GM18858 (cell line): ENCODE data around the gene RNF4.
"Not testable (repeated sequence)": the region's sequence is repeated elsewhere in the genome, so short reads cannot be mapped to it uniquely, and the experiment has no call there.

Source experiments
- ATAC-seq: cut with Tn5 transposase; IDR thresholded peaks from one replicate; pipeline ENCODE4 v1.9.1; 2021; ENCODE audit not compliant: unreplicated experiment

RNF4 gene, protein sequence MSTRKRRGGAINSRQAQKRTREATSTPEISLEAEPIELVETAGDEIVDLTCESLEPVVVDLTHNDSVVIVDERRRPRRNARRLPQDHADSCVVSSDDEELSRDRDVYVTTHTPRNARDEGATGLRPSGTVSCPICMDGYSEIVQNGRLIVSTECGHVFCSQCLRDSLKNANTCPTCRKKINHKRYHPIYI

DNA sequence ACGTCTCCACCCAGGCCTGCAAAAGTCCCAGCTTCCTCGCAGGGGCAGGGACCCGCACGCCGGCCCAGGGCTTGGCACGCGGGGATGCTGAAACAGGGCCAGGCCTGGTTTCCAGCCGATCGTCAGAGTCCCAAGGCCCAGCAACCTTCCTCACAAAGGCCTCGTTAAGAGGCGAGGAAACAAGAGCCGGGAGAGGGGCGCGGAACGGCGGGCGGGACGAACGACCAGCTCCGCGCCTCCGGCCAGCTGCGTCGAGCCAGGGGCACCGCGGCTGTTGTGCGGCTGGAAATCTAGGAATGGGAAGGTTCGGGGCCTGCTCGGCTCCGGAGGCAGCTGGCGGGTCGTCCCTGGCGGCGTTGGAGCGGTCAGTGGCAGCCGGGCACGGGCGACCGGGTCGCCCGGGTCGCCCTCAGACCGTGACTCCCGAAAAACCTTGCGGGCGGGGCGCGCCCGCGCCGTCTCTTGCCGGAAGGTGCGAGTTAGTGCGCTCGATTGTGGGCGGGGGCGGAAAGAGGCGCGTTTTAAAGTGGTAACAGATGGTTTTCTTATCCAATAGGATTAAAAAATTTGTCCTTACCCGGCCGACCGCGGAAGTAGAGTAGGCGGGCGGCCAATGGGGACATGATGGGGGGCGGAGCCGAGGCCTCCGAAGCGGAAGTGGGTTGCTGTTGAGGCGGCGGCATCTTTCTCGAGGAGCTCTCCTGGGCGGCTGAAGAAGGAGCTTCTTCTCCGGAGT lies at the start of gene RNF4:
Gene RNF4 (plus strand): TSS at position 651 of the 736 bp plus-strand sequence. CDS start 21,388 bp downstream, outside the sequence.
- peak; percentile 59 for ATAC-seq

DNA sequence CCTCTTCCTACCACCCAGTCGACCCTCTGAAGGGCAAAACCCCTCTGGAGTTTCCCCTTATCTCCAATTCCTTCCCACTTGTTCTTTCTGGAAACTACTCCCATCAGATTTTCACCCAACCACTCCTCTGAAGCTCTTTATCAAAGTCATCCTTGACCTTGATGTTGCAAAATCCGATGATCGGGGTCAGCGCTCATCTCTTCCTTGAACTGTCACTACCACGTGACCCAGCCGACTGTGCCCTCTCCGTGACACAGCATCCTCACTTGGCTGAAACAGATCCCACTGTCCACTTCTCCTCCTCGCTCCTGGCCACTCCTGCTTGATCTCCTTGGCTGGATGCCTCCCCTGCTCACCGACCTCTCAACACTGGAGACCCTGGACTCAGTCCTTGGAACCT lies 49.1 kb upstream of the RNF4 start:
- no peak for ATAC-seq

- no peak for ATAC-seq
Observed at GRCh38 chr4:2421928-2422327, 47.0 kb upstream of the RNF4 start.

DNA sequence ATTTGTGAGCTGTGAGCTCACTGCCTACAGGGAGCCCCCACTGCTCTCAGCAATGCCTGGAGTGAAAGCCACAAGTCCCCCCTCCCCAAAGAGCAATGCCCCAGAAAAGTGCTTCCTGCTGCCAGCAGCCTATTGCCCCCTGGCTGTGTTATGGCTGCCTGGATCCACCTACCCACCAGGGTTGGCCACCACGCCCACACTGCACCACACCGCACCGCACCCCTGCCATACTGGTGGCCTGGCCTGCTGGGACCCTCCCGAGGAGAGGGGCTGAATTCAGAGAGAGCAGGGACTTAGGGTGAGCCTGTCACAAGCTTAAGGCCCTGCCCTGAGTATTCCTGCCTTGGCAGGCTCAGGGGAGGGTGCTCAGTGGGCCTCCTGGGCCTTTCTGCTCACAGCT lies 45.8 kb upstream of the RNF4 start:
- ATAC-seq: no peak

- ATAC-seq: no peak
Observed at GRCh38 chr4:2423695-2424094, 45.2 kb upstream of the RNF4 start.

- ATAC-seq: no peak
Observed at GRCh38 chr4:2424581-2424980, 44.3 kb upstream of the RNF4 start.

DNA sequence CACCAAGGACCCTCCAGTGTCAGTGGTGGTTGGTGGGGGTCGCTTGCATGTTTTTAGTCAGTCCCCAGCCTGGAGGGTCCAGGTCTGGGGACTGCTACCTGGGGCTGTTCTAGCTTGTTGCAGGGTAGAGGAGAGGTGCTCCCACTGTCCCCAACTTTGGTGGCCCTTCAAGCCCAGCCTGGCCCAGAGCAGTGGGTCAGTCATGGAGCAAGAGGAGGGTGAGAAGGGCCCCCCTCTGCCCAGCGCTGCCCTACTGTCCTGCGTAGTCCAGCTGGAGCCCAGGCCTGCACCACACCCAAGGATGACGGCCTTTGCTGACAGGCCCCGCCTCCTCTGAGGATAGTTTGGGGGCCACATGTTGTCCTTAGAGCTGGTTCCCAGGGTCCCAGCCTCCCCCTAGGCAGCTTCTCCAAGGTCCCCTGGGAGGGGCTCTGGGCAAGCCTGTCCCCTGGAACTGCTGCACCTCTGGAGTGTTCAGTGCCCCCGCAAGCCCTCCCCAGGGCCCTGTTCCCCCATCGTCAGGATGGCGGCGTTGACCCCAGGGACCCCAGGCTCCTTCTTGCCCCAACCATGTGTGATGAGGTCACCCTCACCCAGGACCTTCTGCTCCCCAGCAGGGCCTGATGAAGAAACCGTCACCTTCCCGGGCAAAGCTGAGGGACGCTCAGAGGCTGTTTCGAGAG lies 43.4 kb upstream of the RNF4 start:
- ATAC-seq: no peak

DNA sequence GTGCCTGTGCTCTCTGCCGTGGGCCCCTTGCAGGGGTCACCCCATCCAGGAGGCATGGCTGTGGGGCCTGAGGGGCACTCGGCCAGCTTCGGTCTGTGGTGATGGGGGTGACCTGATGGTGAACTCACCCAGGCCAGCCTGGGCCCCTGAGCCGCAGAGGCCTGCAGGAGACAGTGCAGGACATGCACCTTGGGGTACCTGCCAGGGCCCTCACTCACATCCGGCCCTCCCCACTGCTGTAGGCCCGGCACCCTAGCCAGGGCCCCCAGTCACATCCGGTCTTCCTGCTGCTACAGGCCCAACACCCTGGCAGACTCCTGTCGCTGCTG lies 42.9 kb upstream of the RNF4 start:
- no peak for ATAC-seq

DNA sequence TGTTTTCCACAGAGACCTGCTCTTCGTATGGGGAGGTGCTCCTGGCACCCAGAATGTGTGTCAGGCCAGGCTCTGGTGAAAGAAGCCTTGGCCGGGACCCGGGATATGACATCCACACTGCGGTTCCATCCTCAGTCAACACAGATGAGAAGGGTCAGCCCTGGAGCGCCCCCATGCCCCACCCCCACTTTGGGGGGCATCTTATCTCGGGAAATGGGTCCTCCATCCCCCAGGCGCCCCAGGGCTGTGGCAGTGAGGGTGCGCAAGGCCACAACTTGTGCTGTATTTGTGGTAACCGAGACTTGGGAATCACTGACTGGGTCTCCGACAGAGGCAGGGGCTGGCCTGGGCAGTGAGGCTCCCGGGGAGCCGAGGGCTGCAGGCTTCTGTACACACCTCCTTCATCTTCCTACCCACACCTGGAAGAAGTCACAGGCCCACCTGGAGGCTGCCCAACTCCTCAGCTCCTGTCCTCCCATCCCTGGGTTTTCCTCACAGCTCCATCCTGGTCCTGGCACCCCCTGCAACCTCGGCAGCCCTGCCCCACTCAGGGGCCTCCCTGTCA lies 42.1 kb upstream of the RNF4 start:
- ATAC-seq: no peak

GRCh38 chr4:2427383-2428334 lies 41.2 kb upstream of the RNF4 start:
- no peak for ATAC-seq

GRCh38 chr4:2428496-2429213 lies 40.3 kb upstream of the RNF4 start:
- ATAC-seq: no peak

GRCh38 chr4:2429945-2430757 lies 38.8 kb upstream of the RNF4 start:
- ATAC-seq: not testable (repeated sequence)

DNA sequence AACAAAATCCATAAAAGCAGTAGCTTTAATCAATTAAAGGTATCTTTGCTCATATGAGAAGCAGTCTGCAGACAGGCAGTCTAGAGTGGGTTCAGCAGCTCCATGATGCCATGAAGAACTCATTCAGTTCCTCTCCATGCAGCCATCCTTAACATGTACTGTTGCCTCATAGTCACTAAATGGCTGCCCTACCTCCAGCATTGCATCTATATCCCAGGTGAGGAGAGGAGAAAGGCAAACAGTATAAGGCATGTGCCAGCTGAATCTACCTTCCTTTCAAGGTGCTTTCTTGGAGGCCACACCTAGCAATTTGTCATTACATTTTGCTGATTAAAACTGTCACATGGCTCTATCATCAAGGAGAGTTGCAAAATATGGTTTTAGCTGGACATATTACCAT lies 36.9 kb upstream of the RNF4 start:
- ATAC-seq: no peak

- no peak for ATAC-seq
Observed at GRCh38 chr4:2432991-2433530, 35.8 kb upstream of the RNF4 start.

- no peak for ATAC-seq
Observed at GRCh38 chr4:2433609-2434350, 35.1 kb upstream of the RNF4 start.

- no peak for ATAC-seq
Observed at GRCh38 chr4:2434420-2434819, 34.5 kb upstream of the RNF4 start.

DNA sequence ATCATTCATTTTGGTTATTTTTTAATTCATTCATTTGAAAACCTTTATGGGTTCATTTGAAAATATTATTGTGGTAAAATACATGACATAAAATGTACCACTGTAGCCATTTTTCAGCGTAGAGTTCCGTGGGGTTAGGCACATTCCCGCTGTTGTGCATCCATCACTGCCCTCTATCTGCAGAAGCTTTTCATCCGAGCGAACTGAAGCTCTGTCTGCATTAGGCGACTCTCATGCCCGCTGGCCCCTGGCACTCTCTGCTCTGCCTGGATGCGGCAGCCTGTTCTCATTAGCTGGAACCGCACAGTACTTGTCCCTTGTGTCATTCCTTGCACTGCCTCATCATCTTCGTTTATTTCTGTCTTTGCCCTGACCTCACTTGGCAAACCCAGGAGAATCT lies 32.6 kb upstream of the RNF4 start:
- ATAC-seq: no peak

GRCh38 chr4:2436761-2437474 lies 32.0 kb upstream of the RNF4 start:
- no peak for ATAC-seq
